Fibroblast of upper back skin (primary cell): ENCODE measurements around the gene CRPPA.
A peak's percentile ranks its signal among the peaks of the same experiment; 100 is the strongest.

Source experiments
- DNase-seq: peaks from one replicate; pipeline ENCODE4 v3.0.0-alpha.2; 2013

CRPPA gene

GRCh38 chr7:16422103-16422435, 731 bp upstream of the CRPPA start:
- DNase-seq, result peak; percentile 74

GRCh38 chr7:16420649-16421332, 547 bp downstream of the CRPPA start:
- peak; percentile 93 for DNase-seq

- DNase-seq, result no peak
Observed at GRCh38 chr7:16420329-16420648, 1.0 kb downstream of the CRPPA start.

- DNase-seq, result no peak
Observed at GRCh38 chr7:16419859-16420258, 1.5 kb downstream of the CRPPA start.

GRCh38 chr7:16419126-16419525, 2.2 kb downstream of the CRPPA start:
- no peak for DNase-seq

- DNase-seq, result no peak
Observed at GRCh38 chr7:16417906-16418305, 3.4 kb downstream of the CRPPA start.

GRCh38 chr7:16416289-16417282, 4.8 kb downstream of the CRPPA start:
- peak; percentile 53 for DNase-seq

- DNase-seq, result peak; percentile 17
Observed at GRCh38 chr7:16412274-16413254, 8.8 kb downstream of the CRPPA start.

GRCh38 chr7:16411391-16411790, 9.9 kb downstream of the CRPPA start:
- DNase-seq, result peak; percentile 38

GRCh38 chr7:16409777-16410176, 11.6 kb downstream of the CRPPA start:
- no peak for DNase-seq

- DNase-seq, result no peak
Observed at GRCh38 chr7:16404636-16405035, 16.7 kb downstream of the CRPPA start.

GRCh38 chr7:16403475-16403874, 17.9 kb downstream of the CRPPA start:
- no peak for DNase-seq

- DNase-seq, result no peak
Observed at GRCh38 chr7:16402940-16403339, 18.4 kb downstream of the CRPPA start.

GRCh38 chr7:16402091-16402490, 19.2 kb downstream of the CRPPA start:
- no peak for DNase-seq

- no peak for DNase-seq
Observed at GRCh38 chr7:16400893-16401275, 20.5 kb downstream of the CRPPA start.

GRCh38 chr7:16399916-16400892, 21.1 kb downstream of the CRPPA start:
- DNase-seq, result no peak

- DNase-seq, result no peak
Observed at GRCh38 chr7:16399265-16399831, 22.0 kb downstream of the CRPPA start.

- DNase-seq, result no peak
Observed at GRCh38 chr7:16398146-16399017, 23.0 kb downstream of the CRPPA start.

GRCh38 chr7:16397501-16398145, 23.7 kb downstream of the CRPPA start:
- no peak for DNase-seq
